HG02885 (cell line): ENCODE results near the gene SLC4A1AP.
"Not testable (repeated sequence)": the region's sequence is repeated elsewhere in the genome, so short reads cannot be mapped to it uniquely, and the experiment has no call there.

Experiments
- ATAC-seq: cut with Tn5 transposase; IDR thresholded peaks from one replicate; pipeline ENCODE4 v1.9.1; 2021; ENCODE audit warnings: mild to moderate bottlenecking; ENCODE audit not compliant: unreplicated experiment, poor library complexity

The SLC4A1AP gene, protein sequence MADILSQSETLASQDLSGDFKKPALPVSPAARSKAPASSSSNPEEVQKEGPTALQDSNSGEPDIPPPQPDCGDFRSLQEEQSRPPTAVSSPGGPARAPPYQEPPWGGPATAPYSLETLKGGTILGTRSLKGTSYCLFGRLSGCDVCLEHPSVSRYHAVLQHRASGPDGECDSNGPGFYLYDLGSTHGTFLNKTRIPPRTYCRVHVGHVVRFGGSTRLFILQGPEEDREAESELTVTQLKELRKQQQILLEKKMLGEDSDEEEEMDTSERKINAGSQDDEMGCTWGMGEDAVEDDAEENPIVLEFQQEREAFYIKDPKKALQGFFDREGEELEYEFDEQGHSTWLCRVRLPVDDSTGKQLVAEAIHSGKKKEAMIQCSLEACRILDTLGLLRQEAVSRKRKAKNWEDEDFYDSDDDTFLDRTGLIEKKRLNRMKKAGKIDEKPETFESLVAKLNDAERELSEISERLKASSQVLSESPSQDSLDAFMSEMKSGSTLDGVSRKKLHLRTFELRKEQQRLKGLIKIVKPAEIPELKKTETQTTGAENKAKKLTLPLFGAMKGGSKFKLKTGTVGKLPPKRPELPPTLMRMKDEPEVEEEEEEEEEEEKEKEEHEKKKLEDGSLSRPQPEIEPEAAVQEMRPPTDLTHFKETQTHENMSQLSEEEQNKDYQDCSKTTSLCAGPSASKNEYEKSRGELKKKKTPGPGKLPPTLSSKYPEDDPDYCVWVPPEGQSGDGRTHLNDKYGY

GRCh38 chr2:27663285-27664153 is at the start of gene SLC4A1AP, which contains the start of gene SUPT7L:
TSS of gene SLC4A1AP (plus strand) at chr2:27663889. CDS start at chr2:27663915, 26 bp downstream.
TSS of gene SUPT7L (minus strand) at chr2:27663614. CDS start at chr2:27662192, 1,422 bp downstream.
- ATAC-seq = peak; percentile 79

DNA sequence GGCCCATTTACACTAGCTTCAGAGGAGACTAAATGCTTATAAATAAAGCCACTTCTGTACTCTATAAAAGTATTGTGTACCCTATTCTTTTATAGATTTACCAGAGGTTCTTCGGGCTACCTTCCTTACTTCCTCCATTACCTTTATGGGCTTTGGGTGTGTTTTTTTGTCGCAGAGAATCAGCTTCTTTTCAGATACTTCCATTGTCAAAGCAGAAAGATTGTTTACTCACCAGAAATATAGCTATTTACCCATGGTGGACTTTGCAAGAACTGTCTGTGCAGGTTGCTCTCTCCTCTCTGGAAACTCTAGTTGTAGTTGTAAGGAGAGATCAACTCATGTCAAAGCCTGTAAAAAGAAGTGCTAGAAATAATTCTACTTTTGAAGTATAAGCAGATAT is 49.7 kb upstream of the SLC4A1AP start:
- no peak for ATAC-seq

DNA sequence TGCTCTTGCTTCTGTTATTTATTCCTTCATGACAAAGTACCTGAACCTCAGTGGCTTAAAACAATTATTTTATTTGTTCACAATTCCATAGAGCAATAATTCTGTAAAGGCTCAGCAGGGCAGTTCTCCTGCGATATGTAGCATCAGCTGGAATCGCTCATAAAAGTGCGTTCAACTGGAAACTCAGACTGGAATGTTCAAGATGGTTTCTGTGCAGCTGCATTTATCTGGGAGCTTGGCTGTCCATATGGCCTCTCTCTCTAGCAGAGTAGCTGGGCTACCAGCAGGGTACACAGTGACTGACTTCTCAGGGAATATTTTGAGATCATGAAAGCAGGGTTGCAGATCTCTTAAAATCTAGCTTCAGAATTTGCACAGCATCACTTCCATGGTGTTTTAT is 48.4 kb upstream of the SLC4A1AP start:
- no peak for ATAC-seq

DNA sequence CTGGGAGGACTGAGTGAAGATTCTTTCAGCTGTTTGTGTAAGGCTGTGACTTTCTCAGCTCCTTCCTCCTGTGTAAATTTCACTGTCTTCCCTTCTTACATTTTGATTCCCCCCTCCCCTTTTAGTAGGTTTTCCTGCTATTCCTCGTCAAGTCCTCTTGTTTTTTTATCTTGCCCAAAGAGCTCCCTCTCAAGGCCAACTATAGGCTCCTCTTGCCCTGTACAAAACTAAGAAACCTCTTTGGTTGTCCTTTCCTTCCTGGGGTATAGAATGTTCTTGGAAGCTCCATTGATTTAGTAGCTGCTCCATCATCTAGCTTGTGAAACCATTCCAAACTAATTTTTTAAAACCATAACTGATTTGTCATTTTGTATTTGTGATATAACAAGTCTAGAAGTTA is 42.2 kb upstream of the SLC4A1AP start:
- no peak for ATAC-seq

GRCh38 chr2:27622921-27623384 is 40.7 kb upstream of the SLC4A1AP start:
- ATAC-seq = no peak

DNA sequence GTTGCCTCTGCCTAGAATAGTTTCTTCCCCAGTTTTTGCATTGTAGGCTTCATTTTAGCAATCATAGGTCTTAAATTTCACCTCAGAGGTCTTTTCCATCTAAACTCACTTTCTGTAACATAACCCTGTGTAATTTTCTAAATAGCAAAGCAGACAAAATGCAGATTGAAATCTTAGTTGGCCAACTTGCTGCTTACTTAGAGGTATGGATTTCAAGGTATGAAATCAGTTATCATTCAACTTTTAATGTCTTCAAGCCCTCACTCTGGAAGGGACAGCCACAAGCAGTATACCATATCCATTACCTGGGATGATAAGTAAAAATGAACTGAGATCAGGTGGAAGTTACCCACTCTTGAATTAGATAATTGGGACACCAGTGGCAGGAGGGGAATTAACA is 38.7 kb upstream of the SLC4A1AP start:
- no peak for ATAC-seq

- not testable (repeated sequence) for ATAC-seq
Observed at GRCh38 chr2:27626323-27626722, 37.4 kb upstream of the SLC4A1AP start.

DNA sequence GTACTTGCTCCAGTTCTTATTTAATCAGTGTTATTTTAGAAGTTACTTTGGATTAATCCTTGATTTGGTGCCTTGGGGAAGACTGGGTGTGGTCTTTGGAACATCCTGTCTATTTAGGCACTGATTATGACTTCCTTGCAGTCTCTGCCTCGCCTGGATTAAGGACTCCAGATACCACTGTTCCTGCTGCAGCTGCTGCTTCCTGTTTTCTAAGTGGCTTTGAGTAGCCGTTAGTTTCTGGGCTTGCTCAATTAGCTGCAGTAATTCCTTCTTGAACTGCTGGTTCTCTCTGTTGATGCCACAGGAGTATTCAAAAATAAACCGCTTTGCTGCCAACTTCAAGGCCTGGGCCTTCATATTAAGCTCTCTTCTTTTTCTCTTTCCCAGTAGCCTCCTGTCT is 36.8 kb upstream of the SLC4A1AP start:
- ATAC-seq = not testable (repeated sequence)

DNA sequence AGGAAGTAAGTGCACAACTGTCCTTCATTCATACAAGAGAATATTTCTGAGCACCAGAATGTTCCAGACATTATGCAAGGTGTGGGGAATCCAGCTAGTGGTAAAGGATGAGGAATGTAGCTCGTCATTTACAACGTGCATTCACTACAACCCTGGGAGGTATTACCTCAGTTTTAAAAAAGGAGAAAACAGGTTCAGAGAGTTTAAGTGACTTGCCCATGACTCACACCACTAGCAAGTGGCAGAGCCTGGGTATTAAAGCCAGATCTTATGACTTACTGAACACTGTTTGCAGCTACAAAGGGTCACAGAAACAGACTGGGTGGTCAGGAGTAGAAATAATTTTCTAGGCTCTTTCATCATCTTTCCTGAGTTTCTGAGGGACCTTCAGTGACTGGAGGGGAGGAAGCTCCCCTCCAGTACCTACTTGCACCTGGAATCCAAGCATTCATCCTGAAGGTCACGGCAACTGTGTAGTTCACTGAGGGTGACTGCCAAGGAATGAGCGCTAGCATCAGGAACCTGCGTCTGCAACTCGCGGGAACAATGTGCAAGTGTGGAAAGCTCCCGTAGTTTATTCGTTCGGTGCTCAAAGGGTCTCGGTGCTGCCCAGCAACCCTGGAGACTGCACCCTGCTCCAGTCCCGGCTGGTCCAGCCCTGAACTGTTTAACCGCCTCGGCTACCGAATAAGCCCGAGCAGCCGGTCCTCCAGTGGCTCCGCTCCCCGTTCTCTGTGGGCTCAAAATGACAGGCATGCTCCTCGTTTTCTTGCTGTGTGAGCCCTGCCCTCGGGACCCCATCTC is 35.5 kb upstream of the SLC4A1AP start:
- ATAC-seq = no peak

DNA sequence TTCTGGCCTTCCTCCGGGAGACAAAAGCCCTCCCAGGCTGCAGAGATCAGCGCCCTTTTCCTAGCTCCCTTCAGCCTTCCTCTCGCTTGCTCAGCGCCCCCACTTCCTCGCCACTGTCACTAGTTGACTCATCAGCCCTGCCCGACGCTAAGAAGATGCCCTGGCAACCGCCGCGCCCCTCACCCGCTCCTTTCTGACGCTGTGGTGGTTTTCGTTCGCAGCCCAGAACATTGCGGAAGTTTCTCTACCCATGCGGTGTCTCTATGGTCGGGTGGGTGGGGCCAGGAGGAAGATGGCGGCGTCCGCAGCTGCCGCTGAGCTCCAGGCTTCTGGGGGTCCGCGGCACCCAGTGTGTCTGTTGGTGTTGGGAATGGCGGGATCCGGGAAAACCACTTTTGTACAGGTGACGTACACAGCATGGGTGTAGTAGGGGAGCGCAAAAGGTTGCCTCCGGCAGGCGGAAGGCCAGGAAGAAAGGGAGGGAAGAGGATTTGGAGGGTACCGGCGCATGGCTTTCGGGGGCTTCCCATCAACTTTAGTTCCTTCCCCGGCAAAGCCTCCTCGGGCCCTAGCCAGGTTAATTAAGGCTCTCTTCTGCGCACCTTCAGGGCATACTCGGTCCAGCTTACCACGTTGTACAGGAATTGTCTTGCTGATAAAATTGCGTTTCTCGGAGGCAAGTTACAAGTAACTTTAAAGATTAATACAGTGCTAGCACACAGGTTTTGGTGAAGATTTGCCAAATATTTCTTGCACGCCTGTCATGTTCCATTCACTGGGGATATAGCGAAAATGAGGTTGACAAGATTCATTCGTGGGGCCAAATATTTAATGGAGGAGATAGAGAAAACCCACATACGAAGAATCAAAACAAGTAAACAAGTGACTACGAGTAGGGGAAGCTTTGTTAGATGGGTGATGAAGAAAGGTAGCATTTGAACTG is 34.7 kb upstream of the SLC4A1AP start, which contains the start of the genes CCDC121 and GPN1:
Gene CCDC121, minus strand, starts transcription at position 246 of the 943 bp plus-strand sequence. CDS start 1,213 bp downstream, outside the sequence.
Gene GPN1, plus strand, starts transcription at position 284 of the 943 bp plus-strand sequence. Its CDS starts 9 bp downstream, at position 293.
- ATAC-seq = peak; percentile 98

DNA sequence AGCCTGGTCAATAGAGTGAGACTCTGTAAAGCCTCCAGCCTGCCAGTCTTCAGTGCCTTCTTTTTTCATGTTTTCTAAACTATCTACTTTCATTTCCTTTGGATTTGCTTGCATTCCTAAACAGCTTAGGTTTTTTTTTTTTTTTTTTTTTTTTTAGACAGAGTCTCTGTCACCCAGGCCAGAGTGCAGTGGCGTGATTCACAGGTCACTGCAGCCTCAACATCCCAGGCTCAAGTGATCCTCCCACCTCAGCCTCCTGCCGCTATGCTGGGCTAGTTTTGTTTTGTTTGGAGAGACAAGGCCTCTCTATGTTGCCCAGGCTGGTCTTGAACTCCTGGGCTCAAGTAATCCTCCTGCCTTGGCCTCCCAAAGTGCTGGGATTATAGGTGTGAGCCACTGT is 33.4 kb upstream of the SLC4A1AP start:
- not testable (repeated sequence) for ATAC-seq

- ATAC-seq = no peak
Observed at GRCh38 chr2:27634291-27634690, 29.4 kb upstream of the SLC4A1AP start.

DNA sequence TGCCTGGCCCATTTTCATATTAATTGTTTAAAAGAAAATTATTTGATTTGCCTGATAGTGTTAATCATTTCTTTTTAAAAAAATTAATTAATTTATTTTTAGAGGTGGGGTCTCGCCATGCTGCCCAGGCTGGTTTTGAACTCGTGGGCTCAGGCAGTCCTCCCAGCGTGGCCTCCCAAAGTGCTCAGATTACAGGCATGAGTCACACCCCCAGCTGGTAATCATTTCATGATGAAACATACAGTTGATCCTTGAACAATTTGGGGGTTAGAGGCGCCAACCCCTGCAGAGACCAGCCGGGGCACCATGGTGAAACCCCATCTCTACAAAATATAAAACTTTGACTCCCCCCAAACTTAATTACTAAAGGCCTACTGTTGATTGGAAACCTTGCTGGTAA is 26.9 kb upstream of the SLC4A1AP start:
- no peak for ATAC-seq

DNA sequence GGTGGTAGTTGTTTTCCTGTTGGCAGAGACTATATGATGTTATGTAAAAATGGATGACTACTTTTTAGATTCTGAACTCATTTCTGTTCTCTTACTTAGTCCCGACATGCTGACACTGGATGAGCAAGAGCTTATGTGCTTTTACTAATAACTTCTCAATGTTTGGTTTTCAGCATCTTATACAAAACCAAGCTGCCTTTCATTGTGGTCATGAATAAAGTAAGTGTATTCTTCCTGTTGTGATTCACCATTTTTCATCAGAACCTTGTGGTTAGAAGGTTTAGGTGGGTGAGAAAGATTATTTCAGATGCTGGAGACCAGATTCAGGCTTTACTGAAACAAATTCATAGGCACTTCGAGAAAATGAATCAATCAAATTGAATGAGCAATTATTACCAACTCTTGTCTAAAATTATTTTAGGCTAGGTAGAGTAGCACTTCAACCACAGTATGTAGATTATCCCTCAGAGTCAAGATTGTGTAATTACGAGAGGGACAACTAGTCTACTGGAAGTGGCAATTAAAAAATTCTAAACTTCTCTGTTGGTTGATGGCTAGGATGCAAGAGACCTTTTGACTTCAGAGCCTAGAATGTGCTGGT is 25.6 kb upstream of the SLC4A1AP start:
- ATAC-seq = no peak

GRCh38 chr2:27638709-27639108 is 25.0 kb upstream of the SLC4A1AP start:
- no peak for ATAC-seq

GRCh38 chr2:27640722-27641245 is 22.9 kb upstream of the SLC4A1AP start:
- ATAC-seq = no peak

DNA sequence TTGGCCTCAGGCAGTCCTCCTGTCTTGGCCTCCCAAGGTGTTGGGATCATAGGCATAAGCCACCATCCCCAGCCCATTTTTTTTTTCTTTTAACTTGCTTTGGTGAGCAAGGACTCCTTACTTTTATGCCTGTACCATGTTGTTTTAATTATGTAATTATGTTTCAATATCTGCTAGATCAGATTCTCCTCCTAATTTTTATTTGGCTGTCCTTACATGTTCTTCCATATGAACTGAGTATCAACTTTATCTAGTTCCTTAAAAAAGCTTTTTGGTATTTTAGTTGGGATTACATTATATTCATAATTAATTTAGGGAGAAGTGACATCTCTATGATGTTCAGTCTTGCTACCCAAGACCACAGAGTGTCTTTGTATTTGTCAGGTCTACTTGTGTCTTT is 18.5 kb upstream of the SLC4A1AP start:
- no peak for ATAC-seq

DNA sequence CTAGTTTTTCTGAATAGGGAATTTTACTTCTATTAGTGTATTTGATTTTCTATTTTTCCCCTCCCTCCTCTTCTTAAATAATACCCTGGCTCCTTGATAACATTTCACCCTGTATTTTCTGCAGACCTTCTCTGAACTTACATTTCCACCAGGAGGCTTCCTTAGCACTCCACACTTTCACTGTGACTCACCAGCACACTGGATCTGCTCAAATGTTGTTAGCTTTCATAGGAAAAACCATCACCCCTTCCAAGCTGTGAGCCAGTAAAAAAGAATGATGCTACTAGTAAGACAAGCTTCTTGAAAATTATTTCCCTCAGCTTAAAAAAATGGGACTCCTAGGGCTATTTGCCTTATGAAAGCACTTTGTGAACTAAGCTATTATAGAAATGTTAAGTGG is 16.4 kb upstream of the SLC4A1AP start:
- ATAC-seq = no peak
